WTC11 (cell line): ENCODE results near the gene ANKZF1. TPM values are rescaled to one million over a fixed set of nuclear protein-coding genes. Genes with fewer than 3 reads are reported as not detected.
"Not testable (repeated sequence)": the region's sequence is repeated elsewhere in the genome, so short reads cannot be mapped to it uniquely, and the experiment has no call there.

Experiments
- ATAC-seq: fragments of 200-7000 bp; cut with Tn5 transposase; 2 replicates; pipeline ENCODE4 v1.10.0; 2021; ENCODE audit warnings: mild to moderate bottlenecking, moderate library complexity
- CTCF ChIA-PET: fragments of 300-600 bp; sonication (Branson Sonifier 250); formaldehyde crosslinking; loops from one replicate; lab custom pipeline; 2021; ENCODE audit warnings: antibody characterized with exemption; lab: Charles Lee
- POLR2A ChIA-PET: fragments of 350-600 bp; sonication (Branson Sonifier 250); formaldehyde crosslinking; loops from one replicate; lab custom pipeline; 2021; ENCODE audit warnings: antibody characterized with exemption; lab: Charles Lee
- DNase-seq: peaks from one replicate; pipeline ENCODE4 v3.0.0; 2021; ENCODE audit warnings: low spot score
- H3K27ac Mint-ChIP-seq: 2 replicates; pipeline ENCODE4 v1.8.0; 2021; ENCODE audit warnings: mixed read lengths
- H3K27me3 Mint-ChIP-seq: 2 replicates; pipeline ENCODE4 v1.8.0; 2021; ENCODE audit warnings: low read depth, mild to moderate bottlenecking, moderate library complexity, mixed read lengths
- H3K36me3 Mint-ChIP-seq: 2 replicates; pipeline ENCODE4 v1.8.0; 2021; ENCODE audit warnings: mixed read lengths
- H3K4me1 Mint-ChIP-seq: 2 replicates; pipeline ENCODE4 v1.8.0; 2022; ENCODE audit warnings: mixed read lengths
- H3K4me3 Mint-ChIP-seq: 2 replicates; pipeline ENCODE4 v1.8.0; 2021; ENCODE audit warnings: mild to moderate bottlenecking, moderate library complexity, mixed read lengths
- H3K9me3 Mint-ChIP-seq: 2 replicates; pipeline ENCODE4 v1.8.0; 2021; ENCODE audit warnings: mixed read lengths
- CREB1 ChIP-seq: sonication (generic); formaldehyde crosslinking; IDR thresholded peaks from 2 replicates; pipeline ENCODE4 v1.8.0; 2023; ENCODE audit warnings: mild to moderate bottlenecking, missing genetic modification reagents
- GABPB1 ChIP-seq: sonication (generic); formaldehyde crosslinking; IDR thresholded peaks from 2 replicates; pipeline ENCODE4 v1.8.1; 2023; ENCODE audit warnings: mild to moderate bottlenecking, missing genetic modification reagents
- JUN ChIP-seq: sonication (generic); formaldehyde crosslinking; IDR thresholded peaks from 2 replicates; pipeline ENCODE4 v1.8.0; 2023; ENCODE audit warnings: mild to moderate bottlenecking, missing genetic modification reagents
- MYBL2 ChIP-seq: sonication (generic); formaldehyde crosslinking; IDR thresholded peaks from 2 replicates; pipeline ENCODE4 v1.8.1; 2023; ENCODE audit warnings: mild to moderate bottlenecking, moderate library complexity, missing genetic modification reagents
- NFE2L1 ChIP-seq: sonication (generic); formaldehyde crosslinking; IDR thresholded peaks from 2 replicates; pipeline ENCODE4 v1.8.1; 2023; ENCODE audit warnings: missing genetic modification reagents
- OVOL2 ChIP-seq: fragments of 250-450 bp; sonication (Bioruptor Pico); IDR thresholded peaks from 2 replicates; pipeline ENCODE4 v1.9.0; 2021; ENCODE audit warnings: mild to moderate bottlenecking, borderline replicate concordance
- RELA ChIP-seq: sonication (generic); formaldehyde crosslinking; IDR thresholded peaks from 2 replicates; pipeline ENCODE4 v1.8.1; 2022; ENCODE audit warnings: missing genetic modification reagents, mild to moderate bottlenecking, borderline replicate concordance
- TCF7 ChIP-seq: sonication (generic); formaldehyde crosslinking; IDR thresholded peaks from 2 replicates; pipeline ENCODE4 v1.8.0; 2022; ENCODE audit warnings: mild to moderate bottlenecking, low read depth, missing genetic modification reagents, moderate library complexity
- ZNF138 ChIP-seq: sonication (generic); formaldehyde crosslinking; conservative IDR thresholded peaks from 2 replicates; pipeline ENCODE4 v1.8.1; 2022; ENCODE audit warnings: mild to moderate bottlenecking, moderate library complexity, missing genetic modification reagents
- ZNF232 ChIP-seq: sonication (generic); formaldehyde crosslinking; IDR thresholded peaks from 2 replicates; pipeline ENCODE4 v1.8.0; 2022; ENCODE audit warnings: mild to moderate bottlenecking, missing genetic modification reagents
- ZNF396 ChIP-seq: fragments of 250-450 bp; sonication (Bioruptor Pico); IDR thresholded peaks from 2 replicates; pipeline ENCODE4 v1.8.0; 2021; ENCODE audit warnings: mild to moderate bottlenecking, moderate library complexity, borderline replicate concordance
- total RNA-seq: library from RNA; stranded (reverse); gene quantifications from 3 replicates; pipeline ENCODE4 v1.2.3, GENCODE V29; 2021
- TF ChIP-seq, protein P1 (sequence below): sonication (generic); formaldehyde crosslinking; IDR thresholded peaks from 2 replicates; pipeline ENCODE4 v1.8.1; 2023; ENCODE audit warnings: mild to moderate bottlenecking, missing genetic modification reagents, moderate library complexity
- TF ChIP-seq, protein P2 (sequence below): sonication (generic); formaldehyde crosslinking; IDR thresholded peaks from 2 replicates; pipeline ENCODE4 v1.8.1; 2022; ENCODE audit warnings: low read depth, mild to moderate bottlenecking, moderate library complexity, missing genetic modification reagents, borderline replicate concordance
- TF ChIP-seq, protein P3 (sequence below): sonication (generic); formaldehyde crosslinking; IDR thresholded peaks from 2 replicates; pipeline ENCODE4 v1.8.0; 2022; ENCODE audit warnings: mild to moderate bottlenecking, missing genetic modification reagents
- TF ChIP-seq, protein P4 (sequence below): sonication (generic); formaldehyde crosslinking; IDR thresholded peaks from 2 replicates; pipeline ENCODE4 v1.8.1; 2023; ENCODE audit warnings: mild to moderate bottlenecking, missing genetic modification reagents
- TF ChIP-seq, protein P5 (sequence below): sonication (generic); formaldehyde crosslinking; IDR thresholded peaks from 2 replicates; pipeline ENCODE4 v1.8.1; 2022; ENCODE audit warnings: mild to moderate bottlenecking, moderate library complexity, missing genetic modification reagents
- TF ChIP-seq, protein P6 (sequence below): fragments of 250-450 bp; sonication (Bioruptor Pico); IDR thresholded peaks from 2 replicates; pipeline ENCODE4 v2.1.2; 2022; ENCODE audit warnings: mild to moderate bottlenecking, moderate library complexity
- TF ChIP-seq, protein P7 (sequence below): sonication (generic); formaldehyde crosslinking; IDR thresholded peaks from 2 replicates; pipeline ENCODE4 v1.8.0; 2023; ENCODE audit warnings: mild to moderate bottlenecking, missing genetic modification reagents
- TF ChIP-seq, protein P8 (sequence below): sonication (generic); formaldehyde crosslinking; IDR thresholded peaks from 2 replicates; pipeline ENCODE4 v1.8.0; 2023; ENCODE audit warnings: missing genetic modification reagents
- TF ChIP-seq, protein P9 (sequence below): sonication (generic); formaldehyde crosslinking; IDR thresholded peaks from 2 replicates; pipeline ENCODE4 v1.8.0; 2022; ENCODE audit warnings: mild to moderate bottlenecking, missing genetic modification reagents

ANKZF1 gene
- total RNA-seq, 1 experiment from 2014 or later: 70.4 TPM

DNA sequence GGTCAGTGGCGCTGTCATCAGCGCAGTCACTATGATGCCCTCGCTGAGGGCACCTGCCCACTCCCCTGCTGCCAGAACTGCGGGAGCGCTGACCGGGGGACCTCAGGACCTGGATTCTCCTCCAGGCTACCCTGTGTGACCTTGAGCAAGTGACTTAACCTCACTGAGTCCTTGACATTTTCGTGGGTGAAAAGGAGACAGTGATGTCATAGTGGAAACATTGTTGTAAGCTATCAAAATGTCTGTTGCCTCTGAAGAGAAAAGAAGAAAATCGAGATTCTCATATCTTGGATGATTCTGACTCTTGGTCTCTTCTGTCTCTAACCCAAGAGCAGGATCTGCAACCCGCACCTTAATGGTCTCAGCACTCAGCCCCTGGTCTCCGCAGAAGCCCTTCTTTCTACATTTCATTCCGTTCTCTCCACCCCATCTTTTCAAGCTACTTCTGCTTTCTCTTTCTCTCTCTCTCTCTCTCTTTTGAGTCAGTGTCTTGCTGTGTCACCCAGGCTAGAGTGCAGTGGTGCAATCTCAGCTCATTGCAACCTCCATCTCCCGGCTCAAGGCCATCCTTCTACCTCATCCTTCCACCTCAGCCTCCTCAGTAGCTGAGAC lies 25.1 kb downstream of the ANKZF1 start:
- peaks cover 18% of the 10 kb centered on the region for H3K4me1 Mint-ChIP-seq

DNA sequence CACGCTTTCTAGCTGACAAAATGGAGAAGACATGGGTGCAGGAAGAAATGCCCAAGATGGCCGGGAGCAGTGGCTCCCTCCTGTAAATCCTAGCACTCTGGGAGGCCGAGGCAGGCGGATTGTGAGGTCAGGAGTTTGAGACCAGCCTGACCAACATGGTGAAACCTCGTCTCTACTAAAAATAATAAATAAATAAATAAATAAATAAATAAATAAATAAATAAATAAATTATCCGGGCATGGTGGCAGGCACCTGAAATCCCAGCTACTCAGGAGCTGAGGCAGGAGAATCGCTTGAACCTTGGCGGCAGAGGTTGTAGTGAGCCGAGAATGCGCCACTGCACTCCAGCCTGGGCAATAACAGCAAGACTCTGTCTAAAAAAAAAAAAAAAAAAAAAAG lies 29.3 kb downstream of the ANKZF1 start:
- not testable (repeated sequence) for H3K9me3 Mint-ChIP-seq, H3K4me3 Mint-ChIP-seq, ATAC-seq, H3K27ac Mint-ChIP-seq, DNase-seq, H3K36me3 Mint-ChIP-seq, H3K4me1 Mint-ChIP-seq
- H3K27me3 Mint-ChIP-seq: peaks cover 75% of the 10 kb centered on the region
- CTCF ChIA-PET: interaction anchor here (1.0 kb wide), 1 partner anchor 19 kb away, joined by 4 read pairs; the partner anchor contains the start of gene DNAJB2
- POLR2A ChIA-PET: interaction anchor here (1.2 kb wide), 1 partner anchor 41 kb away, joined by 5 read pairs; no protein-coding TSS in a partner anchor

More for the DNA sequence above, 25.1 kb downstream of the ANKZF1 start:
- POLR2A ChIA-PET: interaction anchor here (1.0 to 2.5 kb wide), 5 partner anchors 10 to 36 kb away, joined by 3 to 15 read pairs (median 8); partner anchors contain the start of genes ABCB6, DNAJB2, GLB1L and STK16
- peaks cover 13% of the 10 kb centered on the region; the same call in 1 of the 2 replicates for H3K36me3 Mint-ChIP-seq
- no peaks in the 10 kb centered on the region for H3K9me3 Mint-ChIP-seq
- peak overlapping the region; percentile 77 for H3K4me3 Mint-ChIP-seq
- ATAC-seq (no peak), DNase-seq (no peak)
- no peak for TF ChIP-seq CREB1 (CRISPR knock-in tag)
- no peak for TF ChIP-seq TCF7 (CRISPR knock-in tag)
- TF ChIP-seq, protein P1, sequence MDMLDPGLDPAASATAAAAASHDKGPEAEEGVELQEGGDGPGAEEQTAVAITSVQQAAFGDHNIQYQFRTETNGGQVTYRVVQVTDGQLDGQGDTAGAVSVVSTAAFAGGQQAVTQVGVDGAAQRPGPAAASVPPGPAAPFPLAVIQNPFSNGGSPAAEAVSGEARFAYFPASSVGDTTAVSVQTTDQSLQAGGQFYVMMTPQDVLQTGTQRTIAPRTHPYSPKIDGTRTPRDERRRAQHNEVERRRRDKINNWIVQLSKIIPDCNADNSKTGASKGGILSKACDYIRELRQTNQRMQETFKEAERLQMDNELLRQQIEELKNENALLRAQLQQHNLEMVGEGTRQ: no peak
- TF ChIP-seq, protein P2, sequence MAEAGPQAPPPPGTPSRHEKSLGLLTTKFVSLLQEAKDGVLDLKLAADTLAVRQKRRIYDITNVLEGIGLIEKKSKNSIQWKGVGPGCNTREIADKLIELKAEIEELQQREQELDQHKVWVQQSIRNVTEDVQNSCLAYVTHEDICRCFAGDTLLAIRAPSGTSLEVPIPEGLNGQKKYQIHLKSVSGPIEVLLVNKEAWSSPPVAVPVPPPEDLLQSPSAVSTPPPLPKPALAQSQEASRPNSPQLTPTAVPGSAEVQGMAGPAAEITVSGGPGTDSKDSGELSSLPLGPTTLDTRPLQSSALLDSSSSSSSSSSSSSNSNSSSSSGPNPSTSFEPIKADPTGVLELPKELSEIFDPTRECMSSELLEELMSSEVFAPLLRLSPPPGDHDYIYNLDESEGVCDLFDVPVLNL (CRISPR knock-in tag): no peak
- no peak for TF ChIP-seq GABPB1
- no peak for TF ChIP-seq ZNF232 (CRISPR knock-in tag)
- TF ChIP-seq, protein P3, sequence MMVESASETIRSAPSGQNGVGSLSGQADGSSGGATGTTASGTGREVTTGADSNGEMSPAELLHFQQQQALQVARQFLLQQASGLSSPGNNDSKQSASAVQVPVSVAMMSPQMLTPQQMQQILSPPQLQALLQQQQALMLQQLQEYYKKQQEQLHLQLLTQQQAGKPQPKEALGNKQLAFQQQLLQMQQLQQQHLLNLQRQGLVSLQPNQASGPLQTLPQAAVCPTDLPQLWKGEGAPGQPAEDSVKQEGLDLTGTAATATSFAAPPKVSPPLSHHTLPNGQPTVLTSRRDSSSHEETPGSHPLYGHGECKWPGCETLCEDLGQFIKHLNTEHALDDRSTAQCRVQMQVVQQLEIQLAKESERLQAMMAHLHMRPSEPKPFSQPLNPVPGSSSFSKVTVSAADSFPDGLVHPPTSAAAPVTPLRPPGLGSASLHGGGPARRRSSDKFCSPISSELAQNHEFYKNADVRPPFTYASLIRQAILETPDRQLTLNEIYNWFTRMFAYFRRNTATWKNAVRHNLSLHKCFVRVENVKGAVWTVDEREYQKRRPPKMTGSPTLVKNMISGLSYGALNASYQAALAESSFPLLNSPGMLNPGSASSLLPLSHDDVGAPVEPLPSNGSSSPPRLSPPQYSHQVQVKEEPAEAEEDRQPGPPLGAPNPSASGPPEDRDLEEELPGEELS (CRISPR knock-in tag): no peak
- TF ChIP-seq, protein P4, sequence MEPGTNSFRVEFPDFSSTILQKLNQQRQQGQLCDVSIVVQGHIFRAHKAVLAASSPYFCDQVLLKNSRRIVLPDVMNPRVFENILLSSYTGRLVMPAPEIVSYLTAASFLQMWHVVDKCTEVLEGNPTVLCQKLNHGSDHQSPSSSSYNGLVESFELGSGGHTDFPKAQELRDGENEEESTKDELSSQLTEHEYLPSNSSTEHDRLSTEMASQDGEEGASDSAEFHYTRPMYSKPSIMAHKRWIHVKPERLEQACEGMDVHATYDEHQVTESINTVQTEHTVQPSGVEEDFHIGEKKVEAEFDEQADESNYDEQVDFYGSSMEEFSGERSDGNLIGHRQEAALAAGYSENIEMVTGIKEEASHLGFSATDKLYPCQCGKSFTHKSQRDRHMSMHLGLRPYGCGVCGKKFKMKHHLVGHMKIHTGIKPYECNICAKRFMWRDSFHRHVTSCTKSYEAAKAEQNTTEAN (CRISPR knock-in tag): no peak
- TF ChIP-seq RELA (CRISPR knock-in tag): no peak
- TF ChIP-seq, protein P5, sequence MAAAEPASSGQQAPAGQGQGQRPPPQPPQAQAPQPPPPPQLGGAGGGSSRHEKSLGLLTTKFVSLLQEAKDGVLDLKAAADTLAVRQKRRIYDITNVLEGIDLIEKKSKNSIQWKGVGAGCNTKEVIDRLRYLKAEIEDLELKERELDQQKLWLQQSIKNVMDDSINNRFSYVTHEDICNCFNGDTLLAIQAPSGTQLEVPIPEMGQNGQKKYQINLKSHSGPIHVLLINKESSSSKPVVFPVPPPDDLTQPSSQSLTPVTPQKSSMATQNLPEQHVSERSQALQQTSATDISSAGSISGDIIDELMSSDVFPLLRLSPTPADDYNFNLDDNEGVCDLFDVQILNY: no peak
- no peak for TF ChIP-seq OVOL2 (CRISPR knock-in tag)
- no peak for TF ChIP-seq ZNF138
- no peak for TF ChIP-seq NFE2L1 (CRISPR knock-in tag)
- TF ChIP-seq MYBL2 (CRISPR knock-in tag): no peak
- no peak for TF ChIP-seq JUN (CRISPR knock-in tag)
- TF ChIP-seq, protein P6, sequence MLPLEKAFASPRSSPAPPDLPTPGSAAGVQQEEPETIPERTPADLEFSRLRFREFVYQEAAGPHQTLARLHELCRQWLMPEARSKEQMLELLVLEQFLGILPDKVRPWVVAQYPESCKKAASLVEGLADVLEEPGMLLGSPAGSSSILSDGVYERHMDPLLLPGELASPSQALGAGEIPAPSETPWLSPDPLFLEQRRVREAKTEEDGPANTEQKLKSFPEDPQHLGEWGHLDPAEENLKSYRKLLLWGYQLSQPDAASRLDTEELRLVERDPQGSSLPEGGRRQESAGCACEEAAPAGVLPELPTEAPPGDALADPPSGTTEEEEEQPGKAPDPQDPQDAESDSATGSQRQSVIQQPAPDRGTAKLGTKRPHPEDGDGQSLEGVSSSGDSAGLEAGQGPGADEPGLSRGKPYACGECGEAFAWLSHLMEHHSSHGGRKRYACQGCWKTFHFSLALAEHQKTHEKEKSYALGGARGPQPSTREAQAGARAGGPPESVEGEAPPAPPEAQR (CRISPR knock-in tag): no peak
- TF ChIP-seq ZNF396 (CRISPR knock-in tag): no peak
- TF ChIP-seq, protein P7, sequence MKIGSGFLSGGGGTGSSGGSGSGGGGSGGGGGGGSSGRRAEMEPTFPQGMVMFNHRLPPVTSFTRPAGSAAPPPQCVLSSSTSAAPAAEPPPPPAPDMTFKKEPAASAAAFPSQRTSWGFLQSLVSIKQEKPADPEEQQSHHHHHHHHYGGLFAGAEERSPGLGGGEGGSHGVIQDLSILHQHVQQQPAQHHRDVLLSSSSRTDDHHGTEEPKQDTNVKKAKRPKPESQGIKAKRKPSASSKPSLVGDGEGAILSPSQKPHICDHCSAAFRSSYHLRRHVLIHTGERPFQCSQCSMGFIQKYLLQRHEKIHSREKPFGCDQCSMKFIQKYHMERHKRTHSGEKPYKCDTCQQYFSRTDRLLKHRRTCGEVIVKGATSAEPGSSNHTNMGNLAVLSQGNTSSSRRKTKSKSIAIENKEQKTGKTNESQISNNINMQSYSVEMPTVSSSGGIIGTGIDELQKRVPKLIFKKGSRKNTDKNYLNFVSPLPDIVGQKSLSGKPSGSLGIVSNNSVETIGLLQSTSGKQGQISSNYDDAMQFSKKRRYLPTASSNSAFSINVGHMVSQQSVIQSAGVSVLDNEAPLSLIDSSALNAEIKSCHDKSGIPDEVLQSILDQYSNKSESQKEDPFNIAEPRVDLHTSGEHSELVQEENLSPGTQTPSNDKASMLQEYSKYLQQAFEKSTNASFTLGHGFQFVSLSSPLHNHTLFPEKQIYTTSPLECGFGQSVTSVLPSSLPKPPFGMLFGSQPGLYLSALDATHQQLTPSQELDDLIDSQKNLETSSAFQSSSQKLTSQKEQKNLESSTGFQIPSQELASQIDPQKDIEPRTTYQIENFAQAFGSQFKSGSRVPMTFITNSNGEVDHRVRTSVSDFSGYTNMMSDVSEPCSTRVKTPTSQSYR (CRISPR knock-in tag): no peak
- TF ChIP-seq, protein P8, sequence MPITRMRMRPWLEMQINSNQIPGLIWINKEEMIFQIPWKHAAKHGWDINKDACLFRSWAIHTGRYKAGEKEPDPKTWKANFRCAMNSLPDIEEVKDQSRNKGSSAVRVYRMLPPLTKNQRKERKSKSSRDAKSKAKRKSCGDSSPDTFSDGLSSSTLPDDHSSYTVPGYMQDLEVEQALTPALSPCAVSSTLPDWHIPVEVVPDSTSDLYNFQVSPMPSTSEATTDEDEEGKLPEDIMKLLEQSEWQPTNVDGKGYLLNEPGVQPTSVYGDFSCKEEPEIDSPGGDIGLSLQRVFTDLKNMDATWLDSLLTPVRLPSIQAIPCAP: no peak
- TF ChIP-seq, protein P9, sequence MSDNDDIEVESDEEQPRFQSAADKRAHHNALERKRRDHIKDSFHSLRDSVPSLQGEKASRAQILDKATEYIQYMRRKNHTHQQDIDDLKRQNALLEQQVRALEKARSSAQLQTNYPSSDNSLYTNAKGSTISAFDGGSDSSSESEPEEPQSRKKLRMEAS (CRISPR knock-in tag): no peak
- CTCF ChIA-PET: interaction anchor here (1.1 to 4.7 kb wide), 4 partner anchors 10 to 225 kb away, joined by 4 to 33 read pairs (median 12); partner anchors contain the start of genes GLB1L and STK16
- H3K27ac Mint-ChIP-seq: no peak overlapping the region
- peaks cover 72% of the 10 kb centered on the region for H3K27me3 Mint-ChIP-seq
